K562 (cell line): ENCODE results near the gene DGCR8.

ENCODE experiments used
- ARID1B ChIP-seq: fragments of 450-650 bp; IDR thresholded peaks from 2 replicates; pipeline ENCODE4 v1.6.1; 2016; ENCODE audit warnings: antibody characterized with exemption, mild to moderate bottlenecking, inconsistent platforms
- FOS ChIP-seq: IDR thresholded peaks from 3 replicates; pipeline ENCODE4 v1.6.1; 2011; ENCODE audit not compliant: insufficient read length; ENCODE audit errors: extremely low read depth
- MYBL2 ChIP-seq, 2 experiments: fragments of 450-650 bp in 1 of 2; sonication (generic) in 1 of 2; formaldehyde crosslinking in 1 of 2; IDR thresholded peaks; 2 replicates each; pipeline versions ENCODE4 v1.6.1 to v1.8.1; 2017 to 2022; ENCODE audit warnings: borderline replicate concordance in 1 of 2, inconsistent platforms in 1 of 2, low read depth in 1 of 2, mild to moderate bottlenecking in 1 of 2, missing genetic modification reagents in 1 of 2, moderate library complexity in 1 of 2
- PRPF4 ChIP-seq: fragments of 200-400 bp; formaldehyde crosslinking; IDR thresholded peaks from one replicate; pipeline ENCODE4 v1.6.1; 2017; ENCODE audit warnings: low read length, low read depth, mild to moderate bottlenecking; ENCODE audit not compliant: insufficient read depth, poor library complexity, severe bottlenecking
- ZNF75A ChIP-seq: fragments of 450-650 bp; formaldehyde crosslinking; IDR thresholded peaks from 2 replicates; pipeline ENCODE4 v1.4.0; 2020; ENCODE audit warnings: mild to moderate bottlenecking
- TF ChIP-seq, protein P1 (sequence below): IDR thresholded peaks from 3 replicates; pipeline ENCODE4 v1.6.1; 2011; ENCODE audit warnings: borderline replicate concordance, mild to moderate bottlenecking; ENCODE audit not compliant: insufficient read length, insufficient read depth
- TF ChIP-seq, protein P2 (sequence below): sonication (generic); formaldehyde crosslinking; IDR thresholded peaks from 2 replicates; pipeline ENCODE4 v1.8.0; 2023; ENCODE audit warnings: mild to moderate bottlenecking, missing genetic modification reagents
- TF ChIP-seq, protein P3 (sequence below): fragments of 250-450 bp; sonication (Bioruptor Pico); IDR thresholded peaks from 2 replicates; pipeline ENCODE4 v1.8.0; 2021; ENCODE audit warnings: moderate library complexity, mild to moderate bottlenecking, inconsistent platforms

DNA sequence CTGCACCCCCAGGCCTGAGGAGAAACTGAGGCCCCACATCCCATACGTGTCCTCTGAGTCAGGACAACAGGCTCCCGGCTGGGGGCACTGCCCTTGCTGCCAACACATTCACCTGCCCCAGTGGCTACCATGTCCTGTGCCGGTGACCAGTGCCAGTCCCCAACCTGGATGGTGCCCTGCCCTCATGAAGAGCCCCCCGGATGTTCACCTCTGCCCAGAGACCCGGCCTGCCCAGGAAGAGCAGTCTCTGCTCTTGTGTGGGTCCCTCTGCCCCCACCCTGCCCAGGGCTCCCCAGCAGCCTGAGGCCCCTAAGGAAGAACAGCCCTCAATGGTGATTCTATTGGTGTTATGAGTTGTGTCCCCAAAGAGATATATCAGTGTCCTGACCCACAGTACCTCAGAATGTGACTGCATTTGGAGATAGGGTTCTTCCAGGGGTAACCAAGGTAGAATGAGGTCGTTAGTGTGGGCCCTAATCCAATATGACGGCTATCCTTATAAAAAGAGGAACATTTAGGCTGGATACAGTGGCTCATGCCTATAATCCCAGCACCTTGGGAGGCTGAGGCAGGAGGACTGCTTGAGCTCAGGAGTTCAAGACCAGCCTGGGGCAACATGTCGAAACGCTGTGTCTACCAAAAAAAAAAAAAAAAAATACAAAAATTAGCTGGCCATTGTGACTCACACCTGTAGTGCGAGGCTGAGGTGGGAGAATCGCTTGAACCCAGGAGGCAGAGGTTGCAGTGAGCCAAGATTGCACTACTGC lies 13.2 kb upstream of the DGCR8 start:
- TF ChIP-seq ZNF75A (CRISPR knock-in tag): no peak
- TF ChIP-seq FOS: no peak
- TF ChIP-seq ARID1B: no peak
- TF ChIP-seq, protein P1, sequence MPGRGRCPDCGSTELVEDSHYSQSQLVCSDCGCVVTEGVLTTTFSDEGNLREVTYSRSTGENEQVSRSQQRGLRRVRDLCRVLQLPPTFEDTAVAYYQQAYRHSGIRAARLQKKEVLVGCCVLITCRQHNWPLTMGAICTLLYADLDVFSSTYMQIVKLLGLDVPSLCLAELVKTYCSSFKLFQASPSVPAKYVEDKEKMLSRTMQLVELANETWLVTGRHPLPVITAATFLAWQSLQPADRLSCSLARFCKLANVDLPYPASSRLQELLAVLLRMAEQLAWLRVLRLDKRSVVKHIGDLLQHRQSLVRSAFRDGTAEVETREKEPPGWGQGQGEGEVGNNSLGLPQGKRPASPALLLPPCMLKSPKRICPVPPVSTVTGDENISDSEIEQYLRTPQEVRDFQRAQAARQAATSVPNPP: no peak
- TF ChIP-seq, protein P2, sequence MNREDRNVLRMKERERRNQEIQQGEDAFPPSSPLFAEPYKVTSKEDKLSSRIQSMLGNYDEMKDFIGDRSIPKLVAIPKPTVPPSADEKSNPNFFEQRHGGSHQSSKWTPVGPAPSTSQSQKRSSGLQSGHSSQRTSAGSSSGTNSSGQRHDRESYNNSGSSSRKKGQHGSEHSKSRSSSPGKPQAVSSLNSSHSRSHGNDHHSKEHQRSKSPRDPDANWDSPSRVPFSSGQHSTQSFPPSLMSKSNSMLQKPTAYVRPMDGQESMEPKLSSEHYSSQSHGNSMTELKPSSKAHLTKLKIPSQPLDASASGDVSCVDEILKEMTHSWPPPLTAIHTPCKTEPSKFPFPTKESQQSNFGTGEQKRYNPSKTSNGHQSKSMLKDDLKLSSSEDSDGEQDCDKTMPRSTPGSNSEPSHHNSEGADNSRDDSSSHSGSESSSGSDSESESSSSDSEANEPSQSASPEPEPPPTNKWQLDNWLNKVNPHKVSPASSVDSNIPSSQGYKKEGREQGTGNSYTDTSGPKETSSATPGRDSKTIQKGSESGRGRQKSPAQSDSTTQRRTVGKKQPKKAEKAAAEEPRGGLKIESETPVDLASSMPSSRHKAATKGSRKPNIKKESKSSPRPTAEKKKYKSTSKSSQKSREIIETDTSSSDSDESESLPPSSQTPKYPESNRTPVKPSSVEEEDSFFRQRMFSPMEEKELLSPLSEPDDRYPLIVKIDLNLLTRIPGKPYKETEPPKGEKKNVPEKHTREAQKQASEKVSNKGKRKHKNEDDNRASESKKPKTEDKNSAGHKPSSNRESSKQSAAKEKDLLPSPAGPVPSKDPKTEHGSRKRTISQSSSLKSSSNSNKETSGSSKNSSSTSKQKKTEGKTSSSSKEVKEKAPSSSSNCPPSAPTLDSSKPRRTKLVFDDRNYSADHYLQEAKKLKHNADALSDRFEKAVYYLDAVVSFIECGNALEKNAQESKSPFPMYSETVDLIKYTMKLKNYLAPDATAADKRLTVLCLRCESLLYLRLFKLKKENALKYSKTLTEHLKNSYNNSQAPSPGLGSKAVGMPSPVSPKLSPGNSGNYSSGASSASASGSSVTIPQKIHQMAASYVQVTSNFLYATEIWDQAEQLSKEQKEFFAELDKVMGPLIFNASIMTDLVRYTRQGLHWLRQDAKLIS: no peak
- no peak for TF ChIP-seq PRPF4
- TF ChIP-seq MYBL2 (IDR thresholded peaks at IDR 0.05; ENCODE audit: low read depth): no peak
- no peak for TF ChIP-seq MYBL2 (CRISPR knock-in tag; IDR thresholded peaks at IDR 0.05; ENCODE audit: borderline replicate concordance)
- TF ChIP-seq, protein P3, sequence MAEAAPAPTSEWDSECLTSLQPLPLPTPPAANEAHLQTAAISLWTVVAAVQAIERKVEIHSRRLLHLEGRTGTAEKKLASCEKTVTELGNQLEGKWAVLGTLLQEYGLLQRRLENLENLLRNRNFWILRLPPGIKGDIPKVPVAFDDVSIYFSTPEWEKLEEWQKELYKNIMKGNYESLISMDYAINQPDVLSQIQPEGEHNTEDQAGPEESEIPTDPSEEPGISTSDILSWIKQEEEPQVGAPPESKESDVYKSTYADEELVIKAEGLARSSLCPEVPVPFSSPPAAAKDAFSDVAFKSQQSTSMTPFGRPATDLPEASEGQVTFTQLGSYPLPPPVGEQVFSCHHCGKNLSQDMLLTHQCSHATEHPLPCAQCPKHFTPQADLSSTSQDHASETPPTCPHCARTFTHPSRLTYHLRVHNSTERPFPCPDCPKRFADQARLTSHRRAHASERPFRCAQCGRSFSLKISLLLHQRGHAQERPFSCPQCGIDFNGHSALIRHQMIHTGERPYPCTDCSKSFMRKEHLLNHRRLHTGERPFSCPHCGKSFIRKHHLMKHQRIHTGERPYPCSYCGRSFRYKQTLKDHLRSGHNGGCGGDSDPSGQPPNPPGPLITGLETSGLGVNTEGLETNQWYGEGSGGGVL: no peak
